Measurements from ENCODE around the gene CD93. TPM values are rescaled to one million over a fixed set of nuclear protein-coding genes. Genes with fewer than 3 reads are reported as not detected.

CD93 gene
- total and polyA plus RNA-seq, 4 donors, result 1.5 to 16.0 (median 11.9) TPM

- DNase-seq (ENCODE audit: low spot score), result no peak
- H3K36me3 ChIP-seq (ENCODE audit: control insufficient read depth in 4 of 4, insufficient read depth in 3 of 4, low read depth in 1 of 4, low read length in 3 of 4), result no peaks in the 10 kb centered on the region
- no peak overlapping the region for H3K9ac ChIP-seq (ENCODE audit: low read depth in 1 of 2, low read length in 2 of 2)
- H3K27ac ChIP-seq (ENCODE audit: low read depth in 1 of 2, low read length in 2 of 2), result no peak overlapping the region
- H3K4me1 ChIP-seq (ENCODE audit: control insufficient read depth in 4 of 4, insufficient read depth in 4 of 4, low read length in 3 of 4), result peaks cover 0 to 2% (median under 1%) of the 10 kb centered on the region in 4 donors
- H3K9me3 ChIP-seq (ENCODE audit: control insufficient read depth in 4 of 4, low read length in 3 of 4), result no peaks in the 10 kb centered on the region
- WGBS, result 83% methylated on average over 9 of the region's 9 CpGs
- H3K27me3 ChIP-seq (ENCODE audit: control insufficient read depth in 4 of 4, insufficient read depth in 4 of 4, low read length in 3 of 4), result peaks cover 0 to 4% (median 0%) of the 10 kb centered on the region in 4 donors
- no peak for TF ChIP-seq TAF1 (conservative IDR thresholded peaks at IDR 0.05)
- no peak for TF ChIP-seq SP1 (IDR thresholded peaks at IDR 0.05)
- no peak for TF ChIP-seq FOXA2 (IDR thresholded peaks at IDR 0.05)
- no peak for TF ChIP-seq HNF4G (IDR thresholded peaks at IDR 0.05)
- TF ChIP-seq RXRA (IDR thresholded peaks at IDR 0.05), result no peak
- no peak for TF ChIP-seq MAX (IDR thresholded peaks at IDR 0.05)
- no peak for TF ChIP-seq RAD21 (IDR thresholded peaks at IDR 0.05)
- TF ChIP-seq GABPA (IDR thresholded peaks at IDR 0.05 in 1 of 2, conservative IDR thresholded peaks at IDR 0.05 in 1 of 2), result no peak
- no peak for TF ChIP-seq EGR1 (IDR thresholded peaks at IDR 0.05; ENCODE audit: low read depth in 2 of 2)
- no peak overlapping the region for H3K4me3 ChIP-seq (ENCODE audit: low read depth in 1 of 3, low read length in 3 of 3)
Observed at GRCh38 chr20:23118766-23119165, 32.6 kb upstream of the CD93 start.

GRCh38 chr20:23118144-23118543, 32.0 kb upstream of the CD93 start:
- DNase-seq (ENCODE audit: low spot score), result no peak
- Histone ChIP-seq H3K9me3 (ENCODE audit: control insufficient read depth in 4 of 4, low read length in 3 of 4) (no peaks in the 10 kb centered on the region), H3K4me1 (ENCODE audit: control insufficient read depth in 4 of 4, insufficient read depth in 4 of 4, low read length in 3 of 4) (peaks cover 0 to 3% (median under 1%) of the 10 kb centered on the region in 4 donors), H3K27me3 (ENCODE audit: control insufficient read depth in 4 of 4, insufficient read depth in 4 of 4, low read length in 3 of 4) (peaks cover 0 to 4% (median 0%) of the 10 kb centered on the region in 4 donors), H3K4me3 (ENCODE audit: low read depth in 1 of 3, low read length in 3 of 3) (no peak overlapping the region), H3K27ac (ENCODE audit: low read depth in 1 of 2, low read length in 2 of 2) (no peak overlapping the region), H3K9ac (ENCODE audit: low read depth in 1 of 2, low read length in 2 of 2) (no peak overlapping the region), H3K36me3 (ENCODE audit: control insufficient read depth in 4 of 4, insufficient read depth in 3 of 4, low read depth in 1 of 4, low read length in 3 of 4) (no peaks in the 10 kb centered on the region)
- no peak for TF ChIP-seq NR2F2 (IDR thresholded peaks at IDR 0.05)
- WGBS, result 90% methylated on average over 8 of the region's 8 CpGs

- Histone ChIP-seq H3K9ac (ENCODE audit: low read depth in 1 of 2, low read length in 2 of 2) (no peak overlapping the region), H3K4me3 (ENCODE audit: low read depth in 1 of 3, low read length in 3 of 3) (no peak overlapping the region), H3K27ac (ENCODE audit: low read depth in 1 of 2, low read length in 2 of 2) (no peak overlapping the region), H3K4me1 (ENCODE audit: control insufficient read depth in 4 of 4, insufficient read depth in 4 of 4, low read length in 3 of 4) (peaks cover 0 to 3% (median under 1%) of the 10 kb centered on the region in 4 donors), H3K9me3 (ENCODE audit: control insufficient read depth in 4 of 4, low read length in 3 of 4) (no peaks in the 10 kb centered on the region), H3K36me3 (ENCODE audit: control insufficient read depth in 4 of 4, insufficient read depth in 3 of 4, low read depth in 1 of 4, low read length in 3 of 4) (no peaks in the 10 kb centered on the region), H3K27me3 (ENCODE audit: control insufficient read depth in 4 of 4, insufficient read depth in 4 of 4, low read length in 3 of 4) (peaks cover 0 to 4% (median 0%) of the 10 kb centered on the region in 4 donors)
- no peak for DNase-seq (ENCODE audit: low spot score)
- WGBS, result 96% methylated on average over 8 of the region's 8 CpGs
- no peak for TF ChIP-seq GABPA (IDR thresholded peaks at IDR 0.05 in 1 of 2, conservative IDR thresholded peaks at IDR 0.05 in 1 of 2)
- no peak for TF ChIP-seq HNF4G (IDR thresholded peaks at IDR 0.05)
- TF ChIP-seq RAD21 (IDR thresholded peaks at IDR 0.05), result no peak
- TF ChIP-seq RXRA (IDR thresholded peaks at IDR 0.05), result no peak
- no peak for TF ChIP-seq HNF4A (conservative IDR thresholded peaks at IDR 0.05)
- no peak for TF ChIP-seq SP1 (IDR thresholded peaks at IDR 0.05)
- TF ChIP-seq, protein P1, sequence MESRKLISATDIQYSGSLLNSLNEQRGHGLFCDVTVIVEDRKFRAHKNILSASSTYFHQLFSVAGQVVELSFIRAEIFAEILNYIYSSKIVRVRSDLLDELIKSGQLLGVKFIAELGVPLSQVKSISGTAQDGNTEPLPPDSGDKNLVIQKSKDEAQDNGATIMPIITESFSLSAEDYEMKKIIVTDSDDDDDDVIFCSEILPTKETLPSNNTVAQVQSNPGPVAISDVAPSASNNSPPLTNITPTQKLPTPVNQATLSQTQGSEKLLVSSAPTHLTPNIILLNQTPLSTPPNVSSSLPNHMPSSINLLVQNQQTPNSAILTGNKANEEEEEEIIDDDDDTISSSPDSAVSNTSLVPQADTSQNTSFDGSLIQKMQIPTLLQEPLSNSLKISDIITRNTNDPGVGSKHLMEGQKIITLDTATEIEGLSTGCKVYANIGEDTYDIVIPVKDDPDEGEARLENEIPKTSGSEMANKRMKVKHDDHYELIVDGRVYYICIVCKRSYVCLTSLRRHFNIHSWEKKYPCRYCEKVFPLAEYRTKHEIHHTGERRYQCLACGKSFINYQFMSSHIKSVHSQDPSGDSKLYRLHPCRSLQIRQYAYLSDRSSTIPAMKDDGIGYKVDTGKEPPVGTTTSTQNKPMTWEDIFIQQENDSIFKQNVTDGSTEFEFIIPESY (IDR thresholded peaks at IDR 0.05), result no peak
- TF ChIP-seq NR2F2 (IDR thresholded peaks at IDR 0.05), result no peak
- TF ChIP-seq, protein P2, sequence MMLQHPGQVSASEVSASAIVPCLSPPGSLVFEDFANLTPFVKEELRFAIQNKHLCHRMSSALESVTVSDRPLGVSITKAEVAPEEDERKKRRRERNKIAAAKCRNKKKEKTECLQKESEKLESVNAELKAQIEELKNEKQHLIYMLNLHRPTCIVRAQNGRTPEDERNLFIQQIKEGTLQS (IDR thresholded peaks at IDR 0.05), result no peak
- TF ChIP-seq, protein P3, sequence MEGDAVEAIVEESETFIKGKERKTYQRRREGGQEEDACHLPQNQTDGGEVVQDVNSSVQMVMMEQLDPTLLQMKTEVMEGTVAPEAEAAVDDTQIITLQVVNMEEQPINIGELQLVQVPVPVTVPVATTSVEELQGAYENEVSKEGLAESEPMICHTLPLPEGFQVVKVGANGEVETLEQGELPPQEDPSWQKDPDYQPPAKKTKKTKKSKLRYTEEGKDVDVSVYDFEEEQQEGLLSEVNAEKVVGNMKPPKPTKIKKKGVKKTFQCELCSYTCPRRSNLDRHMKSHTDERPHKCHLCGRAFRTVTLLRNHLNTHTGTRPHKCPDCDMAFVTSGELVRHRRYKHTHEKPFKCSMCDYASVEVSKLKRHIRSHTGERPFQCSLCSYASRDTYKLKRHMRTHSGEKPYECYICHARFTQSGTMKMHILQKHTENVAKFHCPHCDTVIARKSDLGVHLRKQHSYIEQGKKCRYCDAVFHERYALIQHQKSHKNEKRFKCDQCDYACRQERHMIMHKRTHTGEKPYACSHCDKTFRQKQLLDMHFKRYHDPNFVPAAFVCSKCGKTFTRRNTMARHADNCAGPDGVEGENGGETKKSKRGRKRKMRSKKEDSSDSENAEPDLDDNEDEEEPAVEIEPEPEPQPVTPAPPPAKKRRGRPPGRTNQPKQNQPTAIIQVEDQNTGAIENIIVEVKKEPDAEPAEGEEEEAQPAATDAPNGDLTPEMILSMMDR (IDR thresholded peaks at IDR 0.05; ENCODE audit: low read depth, low read length, missing input control), result no peak
- no peak for TF ChIP-seq JUND (IDR thresholded peaks at IDR 0.05)
- no peak for TF ChIP-seq YY1 (IDR thresholded peaks at IDR 0.05)
- no peak for TF ChIP-seq TAF1 (conservative IDR thresholded peaks at IDR 0.05)
- TF ChIP-seq EGR1 (IDR thresholded peaks at IDR 0.05; ENCODE audit: low read depth in 2 of 2), result no peak
- TF ChIP-seq FOXA2 (IDR thresholded peaks at IDR 0.05), result no peak
- TF ChIP-seq, protein P4, sequence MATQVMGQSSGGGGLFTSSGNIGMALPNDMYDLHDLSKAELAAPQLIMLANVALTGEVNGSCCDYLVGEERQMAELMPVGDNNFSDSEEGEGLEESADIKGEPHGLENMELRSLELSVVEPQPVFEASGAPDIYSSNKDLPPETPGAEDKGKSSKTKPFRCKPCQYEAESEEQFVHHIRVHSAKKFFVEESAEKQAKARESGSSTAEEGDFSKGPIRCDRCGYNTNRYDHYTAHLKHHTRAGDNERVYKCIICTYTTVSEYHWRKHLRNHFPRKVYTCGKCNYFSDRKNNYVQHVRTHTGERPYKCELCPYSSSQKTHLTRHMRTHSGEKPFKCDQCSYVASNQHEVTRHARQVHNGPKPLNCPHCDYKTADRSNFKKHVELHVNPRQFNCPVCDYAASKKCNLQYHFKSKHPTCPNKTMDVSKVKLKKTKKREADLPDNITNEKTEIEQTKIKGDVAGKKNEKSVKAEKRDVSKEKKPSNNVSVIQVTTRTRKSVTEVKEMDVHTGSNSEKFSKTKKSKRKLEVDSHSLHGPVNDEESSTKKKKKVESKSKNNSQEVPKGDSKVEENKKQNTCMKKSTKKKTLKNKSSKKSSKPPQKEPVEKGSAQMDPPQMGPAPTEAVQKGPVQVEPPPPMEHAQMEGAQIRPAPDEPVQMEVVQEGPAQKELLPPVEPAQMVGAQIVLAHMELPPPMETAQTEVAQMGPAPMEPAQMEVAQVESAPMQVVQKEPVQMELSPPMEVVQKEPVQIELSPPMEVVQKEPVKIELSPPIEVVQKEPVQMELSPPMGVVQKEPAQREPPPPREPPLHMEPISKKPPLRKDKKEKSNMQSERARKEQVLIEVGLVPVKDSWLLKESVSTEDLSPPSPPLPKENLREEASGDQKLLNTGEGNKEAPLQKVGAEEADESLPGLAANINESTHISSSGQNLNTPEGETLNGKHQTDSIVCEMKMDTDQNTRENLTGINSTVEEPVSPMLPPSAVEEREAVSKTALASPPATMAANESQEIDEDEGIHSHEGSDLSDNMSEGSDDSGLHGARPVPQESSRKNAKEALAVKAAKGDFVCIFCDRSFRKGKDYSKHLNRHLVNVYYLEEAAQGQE (IDR thresholded peaks at IDR 0.05), result no peak
- TF ChIP-seq FOXA1 (IDR thresholded peaks at IDR 0.05), result no peak
Observed at GRCh38 chr20:23117738-23118137, 31.6 kb upstream of the CD93 start.
